Fibroblast of the conjunctiva (primary cell): Measurements from ENCODE around the gene UBE2J2.
"Not testable (repeated sequence)": the region's sequence is repeated elsewhere in the genome, so short reads cannot be mapped to it uniquely, and the experiment has no call there.

Source experiments
- DNase-seq: peaks from one replicate; pipeline ENCODE4 v3.0.0-alpha.2; 2010; ENCODE audit warnings: low read depth

Gene UBE2J2

GRCh38 chr1:1273512-1274298, at the start of gene UBE2J2:
UBE2J2 (minus strand) TSS chr1:1273854; CDS start chr1:1267992, 5,862 bp downstream.
- peak; percentile 84 for DNase-seq

- no peak for DNase-seq
These were observed 49.3 kb upstream of the UBE2J2 start for GRCh38 chr1:1322952-1323351.

- no peak for DNase-seq
These were observed 48.8 kb upstream of the UBE2J2 start for GRCh38 chr1:1322418-1322817.

- no peak for DNase-seq
These were observed 47.8 kb upstream of the UBE2J2 start for GRCh38 chr1:1321477-1321876.

GRCh38 chr1:1320666-1321448, 47.2 kb upstream of the UBE2J2 start:
- DNase-seq, result no peak

- DNase-seq, result no peak
These were observed 45.9 kb upstream of the UBE2J2 start for GRCh38 chr1:1319646-1319941.

GRCh38 chr1:1318777-1319645, 45.4 kb upstream of the UBE2J2 start:
- DNase-seq, result no peak

- peak; percentile 97 for DNase-seq
These were observed 44.5 kb upstream of the UBE2J2 start for GRCh38 chr1:1318131-1318652.

- DNase-seq, result no peak
These were observed 43.8 kb upstream of the UBE2J2 start for GRCh38 chr1:1317420-1317819.

- not testable (repeated sequence) for DNase-seq
These were observed 42.5 kb upstream of the UBE2J2 start for GRCh38 chr1:1316199-1316598.

GRCh38 chr1:1315435-1315954, 41.8 kb upstream of the UBE2J2 start:
- DNase-seq, result no peak

GRCh38 chr1:1314678-1315335, 41.2 kb upstream of the UBE2J2 start:
- DNase-seq, result no peak

GRCh38 chr1:1314237-1314586, 40.6 kb upstream of the UBE2J2 start:
- no peak for DNase-seq

GRCh38 chr1:1313500-1314236, 40.0 kb upstream of the UBE2J2 start:
- no peak for DNase-seq

GRCh38 chr1:1312450-1313314, 39.0 kb upstream of the UBE2J2 start:
- no peak for DNase-seq

GRCh38 chr1:1311107-1312104, 37.8 kb upstream of the UBE2J2 start:
- no peak for DNase-seq

- no peak for DNase-seq
These were observed 36.9 kb upstream of the UBE2J2 start for GRCh38 chr1:1310476-1311053.

- DNase-seq, result no peak
These were observed 36.4 kb upstream of the UBE2J2 start for GRCh38 chr1:1310109-1310385.
